Naive thymus-derived CD4-positive, alpha-beta T cell (primary cell): ENCODE measurements around the gene CRYBB1. TPM values are rescaled to one million over a fixed set of nuclear protein-coding genes. Genes with fewer than 3 reads are reported as not detected.

ENCODE experiments used
- ATAC-seq: fragments of 150-1000 bp; cut with Tn5 transposase; 2 replicates; pipeline ENCODE4 v1.10.0; 2021; ENCODE audit warnings: mild to moderate bottlenecking, moderate library complexity
- CTCF ChIA-PET: fragments of 350-600 bp; sonication (Branson Sonifier 250); formaldehyde crosslinking; loops from one replicate; lab custom pipeline; 2021; ENCODE audit warnings: antibody characterized with exemption; lab: Charles Lee
- POLR2A ChIA-PET: fragments of 350-600 bp; sonication (Branson Sonifier 250); formaldehyde crosslinking; loops from one replicate; lab custom pipeline; 2021; ENCODE audit warnings: antibody characterized with exemption, inconsistent platforms; lab: Charles Lee
- DNase-seq, 9 donors: peaks; one replicate each; pipeline versions ENCODE4 v3.0.0 to v3.0.0-alpha.2; 2020 to 2022; ENCODE audit warnings: mixed read lengths in 1 of 9
- H3K27ac ChIP-seq: one replicate; pipeline ENCODE4 v1.7.0; 2013; ENCODE audit warnings: mild to moderate bottlenecking, low read depth, low read length, moderate library complexity
- H3K27me3 ChIP-seq, 2 donors: one replicate each; pipeline ENCODE4 v1.7.0; 2013; ENCODE audit warnings: low read length in 2 of 2, mild to moderate bottlenecking in 2 of 2, moderate library complexity in 2 of 2; ENCODE audit not compliant: control insufficient read depth in 2 of 2, insufficient read depth in 2 of 2
- H3K36me3 ChIP-seq, 3 experiments: 1 replicate in 2 of 3; 2 replicates in 1 of 3; pipeline ENCODE4 v1.7.0; 2013; ENCODE audit warnings: low read length in 3 of 3, mild to moderate bottlenecking in 3 of 3, moderate library complexity in 1 of 3; ENCODE audit not compliant: insufficient read depth in 3 of 3, control insufficient read depth in 2 of 3
- H3K4me1 ChIP-seq, 2 donors: one replicate each; pipeline ENCODE4 v1.7.0; 2013; ENCODE audit warnings: low read length in 2 of 2, mild to moderate bottlenecking in 2 of 2, moderate library complexity in 1 of 2; ENCODE audit not compliant: control insufficient read depth in 2 of 2, insufficient read depth in 2 of 2
- H3K4me3 ChIP-seq: 2 replicates; pipeline ENCODE4 v1.7.0; 2013; ENCODE audit warnings: mild to moderate bottlenecking, low read length
- H3K9me3 ChIP-seq, 3 experiments: 1 replicate in 2 of 3; 2 replicates in 1 of 3; pipeline ENCODE4 v1.7.0; 2013; ENCODE audit warnings: low read length in 3 of 3; ENCODE audit not compliant: control insufficient read depth in 2 of 3
- H3K27ac Mint-ChIP-seq, 9 donors: one replicate each; pipeline ENCODE4 v1.8.0; 2020 to 2022; ENCODE audit warnings: mixed read lengths in 9 of 9, mild to moderate bottlenecking in 8 of 9, moderate library complexity in 5 of 9, inconsistent platforms in 2 of 9
- H3K27me3 Mint-ChIP-seq, 5 donors: one replicate each; pipeline ENCODE4 v1.8.0; 2021 to 2022; ENCODE audit warnings: mixed read lengths in 5 of 5, mild to moderate bottlenecking in 1 of 5
- H3K36me3 Mint-ChIP-seq, 5 donors: one replicate each; pipeline ENCODE4 v1.8.0; 2020 to 2022; ENCODE audit warnings: mixed read lengths in 5 of 5, mild to moderate bottlenecking in 3 of 5, inconsistent platforms in 1 of 5
- H3K4me1 Mint-ChIP-seq, 7 donors: one replicate each; pipeline ENCODE4 v1.8.0; 2020 to 2022; ENCODE audit warnings: mixed read lengths in 7 of 7, mild to moderate bottlenecking in 3 of 7, inconsistent platforms in 1 of 7
- H3K4me3 Mint-ChIP-seq, 10 donors: one replicate each; pipeline ENCODE4 v1.8.0; 2020 to 2022; ENCODE audit warnings: mild to moderate bottlenecking in 10 of 10, mixed read lengths in 10 of 10, moderate library complexity in 6 of 10, inconsistent platforms in 2 of 10
- H3K9me3 Mint-ChIP-seq, 11 donors: one replicate each; pipeline ENCODE4 v1.8.0; 2020 to 2022; ENCODE audit warnings: mixed read lengths in 11 of 11, mild to moderate bottlenecking in 4 of 11, inconsistent platforms in 1 of 11, moderate library complexity in 1 of 11
- intact Hi-C, 2 donors: fragments of 100-400 bp; cut with micrococcal nuclease; formaldehyde crosslinking; loops; one replicate each; pipeline ENCODE4 v1.15.1; 2023
- polyA plus RNA-seq, 2 donors: library from polyadenylated mRNA; unstranded; fragments of 300-500 nt; fragmentation: Illumina TruSeq; gene quantifications; one replicate each; pipeline ENCODE4 v1.2.3, GENCODE V29; 2021
- total RNA-seq, 6 experiments: library from RNA in 5 of 6; stranded (reverse) in 5 of 6; gene quantifications; 1 replicate in 5 of 6; 2 replicates in 1 of 6; pipeline ENCODE4 v1.2.3 and lab custom pipeline; 2021 to 2026

CRYBB1 gene
- total and polyA plus RNA-seq, 7 experiments from 2014 or later: not detected

DNA sequence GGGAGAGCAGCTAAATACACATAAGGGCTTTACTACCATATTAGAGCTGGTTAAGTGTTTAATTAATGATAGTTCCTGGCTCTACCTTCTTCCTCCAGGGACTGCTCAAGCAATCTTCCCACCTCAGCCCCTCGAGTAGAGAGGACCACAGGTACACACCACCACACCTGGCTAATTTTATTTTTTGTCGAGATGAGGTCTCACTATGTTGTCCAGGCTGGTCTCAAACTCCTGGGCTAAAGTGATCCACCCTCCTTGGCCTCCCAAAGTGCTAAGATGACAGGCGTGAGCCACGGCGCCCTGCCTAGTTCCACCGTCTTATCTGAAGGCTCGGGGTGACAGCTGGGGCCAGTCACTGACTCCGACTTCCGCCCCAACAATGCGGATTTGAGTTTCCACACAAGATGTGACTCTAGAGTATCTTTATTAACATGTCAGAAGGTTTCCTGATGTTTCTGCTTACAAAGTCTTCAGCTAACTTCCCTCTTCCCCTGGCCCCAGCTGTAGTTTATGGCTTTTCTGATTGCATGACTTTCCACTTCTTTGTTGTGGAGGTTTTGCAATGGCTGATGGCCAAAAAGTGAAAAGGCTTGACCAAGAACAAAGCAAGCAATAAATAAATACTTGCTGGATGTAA is 44.7 kb downstream of the CRYBB1 start:
- ChIA-PET CTCF (interaction anchor here (1.0 kb wide), 1 partner anchor 14 kb away, joined by 3 read pairs; no protein-coding TSS in a partner anchor), POLR2A (interaction anchor here (0.7 kb wide), 1 partner anchor 36 kb away, joined by 7 read pairs; no protein-coding TSS in a partner anchor)
- Mint-ChIP-seq H3K27me3 (no peaks in the 10 kb centered on the region), H3K9me3 (no peaks in the 10 kb centered on the region), H3K27ac (peak overlapping the region; percentile 49 to 86 (median 77)), H3K36me3 (peaks cover 0 to 12% (median 0%) of the 10 kb centered on the region in 5 donors), H3K4me3 (peak overlapping the region in 6 of 10 donors; percentile 14 to 51 (median 33)), H3K4me1 (peaks cover 34 to 75% (median 57%) of the 10 kb centered on the region in 7 donors)
- ATAC-seq: peak; percentile 91
- intact Hi-C loops: loop anchor here in 1 of 2 donors (2.0 kb wide), 1 partner anchor 18 kb away; the partner anchor contains the start of gene TPST2
- Histone ChIP-seq H3K4me1 (peaks cover 6 to 22% of the 10 kb centered on the region in 2 donors), H3K4me3 (no peak overlapping the region), H3K27me3 (no peaks in the 10 kb centered on the region), H3K9me3 (no peaks in the 10 kb centered on the region), H3K27ac (no peak overlapping the region), H3K36me3 (no peaks in the 10 kb centered on the region)
- no peak for DNase-seq

DNA sequence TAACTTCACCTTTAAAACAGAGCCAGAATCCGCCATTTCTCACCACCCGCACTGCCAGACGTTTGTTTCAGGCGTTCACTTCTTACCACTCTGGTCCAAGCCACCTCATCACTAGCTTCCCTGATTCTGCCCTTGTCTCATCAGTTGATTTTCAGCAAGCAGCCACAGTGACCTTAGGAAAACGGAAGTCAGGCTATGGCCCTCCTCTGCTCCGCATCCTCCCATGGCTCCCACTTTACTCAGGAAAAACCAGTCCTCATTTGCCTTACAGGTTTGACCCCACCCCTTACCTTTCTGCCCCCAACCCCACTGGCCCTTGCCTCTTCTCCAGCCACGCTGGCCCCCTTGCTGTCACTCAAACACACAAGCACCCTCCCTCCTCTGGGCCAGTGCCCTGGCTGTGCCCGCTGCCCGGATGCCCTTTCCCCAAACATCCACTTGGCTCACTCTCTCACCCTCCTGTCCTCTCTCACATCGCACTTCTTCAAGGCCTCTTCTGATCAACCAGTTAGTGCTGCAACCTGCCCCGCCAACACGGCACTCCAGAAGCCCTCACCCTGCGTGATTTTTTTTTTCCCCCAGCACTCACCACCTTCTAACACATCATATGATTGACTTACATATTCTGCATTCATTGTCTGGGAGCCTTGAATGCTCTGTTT is 46.8 kb downstream of the CRYBB1 start:
- Histone ChIP-seq H3K9me3 (no peaks in the 10 kb centered on the region), H3K27me3 (no peaks in the 10 kb centered on the region), H3K36me3 (no peaks in the 10 kb centered on the region), H3K27ac (no peak overlapping the region), H3K4me3 (no peak overlapping the region), H3K4me1 (peaks cover 6 to 23% of the 10 kb centered on the region in 2 donors)
- ATAC-seq (no peak), DNase-seq (no peak)
- peaks cover 0 to 13% (median 0%) of the 10 kb centered on the region in 5 donors for H3K36me3 Mint-ChIP-seq
- H3K9me3 Mint-ChIP-seq: no peaks in the 10 kb centered on the region
- CTCF ChIA-PET: interaction anchor here (0.9 kb wide), 1 partner anchor 33 kb away, joined by 7 read pairs; no protein-coding TSS in a partner anchor
- intact Hi-C loops: no loop called here
- H3K27me3 Mint-ChIP-seq: no peaks in the 10 kb centered on the region
- POLR2A ChIA-PET: interaction anchor here (0.7 kb wide), 1 partner anchor 21 kb away, joined by 3 read pairs; no protein-coding TSS in a partner anchor
- peaks cover 41 to 79% (median 55%) of the 10 kb centered on the region in 7 donors for H3K4me1 Mint-ChIP-seq
- peak overlapping the region in 2 of 10 donors; percentile 1 to 43 for H3K4me3 Mint-ChIP-seq
- H3K27ac Mint-ChIP-seq: peak overlapping the region in 5 of 9 donors; percentile 17 to 34 (median 21)

DNA sequence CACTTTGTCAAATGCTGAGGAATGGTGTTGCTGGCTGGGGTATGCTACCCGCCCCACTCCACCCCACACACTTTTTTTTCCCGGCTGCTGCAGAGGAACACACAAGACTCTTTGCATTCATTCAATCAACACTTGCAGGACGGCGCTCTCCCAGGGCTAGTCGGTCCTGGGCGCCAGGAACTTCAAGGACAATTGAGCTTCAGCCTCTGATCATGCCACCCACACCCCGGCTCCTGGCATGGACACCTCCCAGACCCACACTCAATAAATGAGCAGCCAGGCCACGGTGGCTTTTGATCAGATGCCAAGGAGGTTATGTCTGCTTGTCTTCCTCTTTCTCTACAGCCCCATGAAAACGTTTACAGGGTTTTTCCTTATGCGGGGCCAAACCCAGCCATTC is 47.7 kb downstream of the CRYBB1 start:
- no peaks in the 10 kb centered on the region for H3K9me3 ChIP-seq
- no peak for ATAC-seq
- peaks cover 6 to 24% of the 10 kb centered on the region in 2 donors for H3K4me1 ChIP-seq
- no peaks in the 10 kb centered on the region for H3K9me3 Mint-ChIP-seq
- no peak overlapping the region for H3K27ac ChIP-seq
- no peak for DNase-seq
- peak overlapping the region in 2 of 9 donors; percentile 17 to 39 for H3K27ac Mint-ChIP-seq
- POLR2A ChIA-PET: no interaction called here
- H3K4me3 Mint-ChIP-seq: no peak overlapping the region
- peaks cover 41 to 75% (median 50%) of the 10 kb centered on the region in 7 donors for H3K4me1 Mint-ChIP-seq
- peaks cover 0 to 11% (median 0%) of the 10 kb centered on the region in 5 donors for H3K36me3 Mint-ChIP-seq
- H3K27me3 Mint-ChIP-seq: no peaks in the 10 kb centered on the region
- peaks cover 0 to 4% (median 0%) of the 10 kb centered on the region in 3 experiments for H3K36me3 ChIP-seq
- no peaks in the 10 kb centered on the region for H3K27me3 ChIP-seq
- CTCF ChIA-PET: interaction anchor here (0.9 kb wide), 1 partner anchor 34 kb away, joined by 7 read pairs; no protein-coding TSS in a partner anchor
- no peak overlapping the region for H3K4me3 ChIP-seq
- intact Hi-C loops: no loop called here

DNA sequence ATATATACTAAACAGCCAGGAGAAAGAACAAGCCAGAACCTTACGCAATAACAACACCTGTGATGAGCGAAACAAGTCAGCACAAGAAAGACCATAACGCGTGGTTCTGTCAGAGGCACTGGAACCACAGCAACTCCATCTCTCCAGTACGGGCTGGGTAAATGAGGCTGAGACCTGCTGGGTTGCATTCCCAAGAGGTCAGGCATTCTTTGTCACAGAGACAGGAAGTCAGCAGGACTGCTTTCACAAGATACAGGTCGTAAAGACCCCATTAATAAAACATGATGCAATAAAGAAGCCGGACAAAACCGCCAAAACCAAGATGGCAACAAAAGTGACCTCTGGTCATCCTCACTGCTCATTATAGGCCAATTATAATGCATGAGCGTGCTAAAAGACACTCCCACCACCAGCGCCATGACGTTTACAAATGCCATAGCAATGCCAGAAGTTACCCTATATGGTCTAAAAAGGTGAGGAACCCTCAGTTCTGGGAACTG is 49.6 kb downstream of the CRYBB1 start:
- no peak for DNase-seq
- peaks cover 0 to 14% (median 0%) of the 10 kb centered on the region in 5 donors for H3K36me3 Mint-ChIP-seq

DNA sequence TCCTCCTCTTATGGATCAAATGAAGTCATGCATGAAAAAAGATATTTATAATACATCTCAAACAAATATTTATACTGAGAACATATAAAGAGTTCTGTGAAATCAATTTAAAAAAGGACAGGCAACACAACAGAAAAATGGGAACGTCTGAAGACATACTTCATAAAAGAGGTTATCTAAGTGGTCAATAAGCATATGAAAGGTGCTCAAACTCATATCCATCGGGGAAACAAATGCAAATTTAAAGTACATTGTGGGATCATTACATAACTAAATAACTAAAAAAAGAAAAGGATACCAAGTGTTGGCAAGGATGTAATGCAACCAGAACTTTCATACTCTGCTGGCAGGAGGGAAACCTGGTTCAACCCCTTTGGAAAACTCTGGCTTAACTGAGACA is 50.2 kb downstream of the CRYBB1 start:
- Histone ChIP-seq H3K4me1 (peaks cover 0 to 20% of the 10 kb centered on the region in 2 donors), H3K27me3 (no peaks in the 10 kb centered on the region), H3K9me3 (no peaks in the 10 kb centered on the region), H3K4me3 (no peak overlapping the region), H3K36me3 (peaks cover 0 to 15% (median 5%) of the 10 kb centered on the region in 3 experiments), H3K27ac (no peak overlapping the region)
- ATAC-seq (no peak), DNase-seq (no peak)
- H3K36me3 Mint-ChIP-seq: peaks cover 0 to 10% (median 0%) of the 10 kb centered on the region in 5 donors
- H3K9me3 Mint-ChIP-seq: no peaks in the 10 kb centered on the region
- POLR2A ChIA-PET: no interaction called here
- H3K4me3 Mint-ChIP-seq: no peak overlapping the region
- CTCF ChIA-PET: no interaction called here
- H3K27ac Mint-ChIP-seq: peak overlapping the region in 1 of 9 donors; percentile 48
- intact Hi-C loops: no loop called here
- peaks cover 30 to 62% (median 39%) of the 10 kb centered on the region in 7 donors for H3K4me1 Mint-ChIP-seq
- no peaks in the 10 kb centered on the region for H3K27me3 Mint-ChIP-seq

More for the DNA sequence above, 49.6 kb downstream of the CRYBB1 start:
- no peaks in the 10 kb centered on the region for H3K9me3 ChIP-seq
- H3K4me1 ChIP-seq: peaks cover 4 to 20% of the 10 kb centered on the region in 2 donors
- Mint-ChIP-seq H3K27me3 (no peaks in the 10 kb centered on the region), H3K9me3 (no peaks in the 10 kb centered on the region), H3K4me1 (peaks cover 36 to 69% (median 44%) of the 10 kb centered on the region in 7 donors), H3K4me3 (no peak overlapping the region), H3K27ac (peak overlapping the region in 1 of 9 donors; percentile 48)
- intact Hi-C loops: no loop called here
- H3K27ac ChIP-seq: no peak overlapping the region
- POLR2A ChIA-PET: no interaction called here
- ATAC-seq: no peak
- CTCF ChIA-PET: no interaction called here
- H3K27me3 ChIP-seq: no peaks in the 10 kb centered on the region
- H3K4me3 ChIP-seq: no peak overlapping the region
- peaks cover 0 to 15% (median 5%) of the 10 kb centered on the region in 3 experiments for H3K36me3 ChIP-seq

DNA sequence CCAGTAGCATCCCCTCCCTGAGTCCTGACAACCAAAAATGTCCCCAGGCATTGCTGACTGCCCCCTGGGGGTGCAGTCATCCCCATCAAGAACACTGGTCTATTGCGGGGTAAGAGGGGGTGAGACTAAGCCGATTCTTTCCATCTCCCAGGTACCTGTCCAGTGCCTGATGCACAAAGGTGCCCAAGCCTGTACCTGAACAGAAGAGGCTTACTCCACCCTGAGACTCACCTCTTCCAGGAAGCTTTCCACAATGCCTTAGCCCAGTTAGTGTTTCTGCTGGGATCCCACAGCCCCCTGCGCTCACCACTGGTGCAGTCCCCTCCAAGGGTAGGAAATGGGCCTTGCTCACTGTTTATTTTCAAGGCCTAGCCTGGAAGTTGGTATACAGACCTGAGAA is 50.8 kb downstream of the CRYBB1 start:
- Mint-ChIP-seq H3K9me3 (no peaks in the 10 kb centered on the region), H3K27me3 (no peaks in the 10 kb centered on the region), H3K4me3 (no peak overlapping the region), H3K27ac (peak overlapping the region in 1 of 9 donors; percentile 7), H3K4me1 (peaks cover 28 to 56% (median 36%) of the 10 kb centered on the region in 7 donors), H3K36me3 (peaks cover 0 to 10% (median 0%) of the 10 kb centered on the region in 5 donors)
- Histone ChIP-seq H3K4me3 (no peak overlapping the region), H3K36me3 (peaks cover 0 to 15% (median 5%) of the 10 kb centered on the region in 3 experiments), H3K9me3 (no peaks in the 10 kb centered on the region), H3K27ac (no peak overlapping the region), H3K27me3 (no peaks in the 10 kb centered on the region), H3K4me1 (peaks cover 0 to 20% of the 10 kb centered on the region in 2 donors)
- ChIA-PET CTCF (no interaction called here), POLR2A (interaction anchor here (0.6 kb wide), 1 partner anchor 54 kb away, joined by 5 read pairs; no protein-coding TSS in a partner anchor)
- intact Hi-C loops: no loop called here
- DNase-seq (no peak), ATAC-seq (no peak)
